ENCODE results near the gene CROCC. TPM values are rescaled to one million over a fixed set of nuclear protein-coding genes. Genes with fewer than 3 reads are reported as not detected.
A peak's percentile ranks its signal among the peaks of the same experiment; 100 is the strongest.

Gene CROCC
- total RNA-seq, 2 donors from 2014 or later: 16.8 to 24.7 TPM

GRCh38 chr1:16975838-16976237 lies 54.1 kb downstream of the CROCC start:
- H3K4me3 Mint-ChIP-seq: no peak overlapping the region
- no peak overlapping the region for H3K27ac Mint-ChIP-seq
- H3K9me3 Mint-ChIP-seq: no peaks in the 10 kb centered on the region

GRCh38 chr1:16976966-16977365 lies 55.2 kb downstream of the CROCC start:
- DNase-seq (no peak), ATAC-seq (replicated peaks in 1 of 2) (no peak)
- H3K27ac Mint-ChIP-seq: no peak overlapping the region
- H3K9me3 Mint-ChIP-seq: no peaks in the 10 kb centered on the region
- H3K36me3 Mint-ChIP-seq (ENCODE audit: insufficient read depth in 2 of 2): no peaks in the 10 kb centered on the region
- H3K27me3 Mint-ChIP-seq (ENCODE audit: low read depth): peaks cover 13% of the 10 kb centered on the region
- no peak overlapping the region for H3K4me3 Mint-ChIP-seq
- peaks cover 10% of the 10 kb centered on the region for H3K4me1 Mint-ChIP-seq (ENCODE audit: low read depth)

More at GRCh38 chr1:16975838-16976237, 54.1 kb downstream of the CROCC start:
- ATAC-seq (replicated peaks in 1 of 2): no peak
- no peaks in the 10 kb centered on the region for H3K36me3 Mint-ChIP-seq (ENCODE audit: insufficient read depth in 2 of 2)
- peaks cover 3% of the 10 kb centered on the region for H3K4me1 Mint-ChIP-seq (ENCODE audit: low read depth)
- DNase-seq: no peak
- peaks cover 3% of the 10 kb centered on the region for H3K27me3 Mint-ChIP-seq (ENCODE audit: low read depth)

GRCh38 chr1:16977377-16977776 lies 55.6 kb downstream of the CROCC start:
- no peak overlapping the region for H3K4me3 Mint-ChIP-seq
- H3K27me3 Mint-ChIP-seq (ENCODE audit: low read depth): peaks cover 13% of the 10 kb centered on the region
- no peak overlapping the region for H3K27ac Mint-ChIP-seq
- H3K36me3 Mint-ChIP-seq (ENCODE audit: insufficient read depth in 2 of 2): no peaks in the 10 kb centered on the region
- no peaks in the 10 kb centered on the region for H3K9me3 Mint-ChIP-seq
- ATAC-seq (replicated peaks in 1 of 2): no peak
- H3K4me1 Mint-ChIP-seq (ENCODE audit: low read depth): peaks cover 10% of the 10 kb centered on the region
- DNase-seq: no peak

- ATAC-seq (replicated peaks in 1 of 2): no peak
- Mint-ChIP-seq H3K27me3 (ENCODE audit: low read depth) (peaks cover 16% of the 10 kb centered on the region), H3K36me3 (ENCODE audit: insufficient read depth in 2 of 2) (no peaks in the 10 kb centered on the region), H3K4me3 (no peak overlapping the region), H3K4me1 (ENCODE audit: low read depth) (peaks cover 10% of the 10 kb centered on the region), H3K9me3 (no peaks in the 10 kb centered on the region), H3K27ac (no peak overlapping the region)
- DNase-seq: no peak
These were observed 56.4 kb downstream of the CROCC start for GRCh38 chr1:16978139-16978538.

GRCh38 chr1:16978567-16979474 lies 57.1 kb downstream of the CROCC start:
- ATAC-seq (replicated peaks in 1 of 2): no peak
- Mint-ChIP-seq H3K4me3 (peak overlapping the region in 1 of 2 donors; percentile 68), H3K27ac (no peak overlapping the region), H3K9me3 (no peaks in the 10 kb centered on the region), H3K4me1 (ENCODE audit: low read depth) (peaks cover 10% of the 10 kb centered on the region), H3K36me3 (ENCODE audit: insufficient read depth in 2 of 2) (no peaks in the 10 kb centered on the region), H3K27me3 (ENCODE audit: low read depth) (peaks cover 20% of the 10 kb centered on the region)
- no peak for DNase-seq

GRCh38 chr1:16979475-16980327 lies 58.0 kb downstream of the CROCC start:
- Mint-ChIP-seq H3K4me3 (peak overlapping the region; percentile 58 to 68), H3K4me1 (ENCODE audit: low read depth) (peaks cover 10% of the 10 kb centered on the region), H3K36me3 (ENCODE audit: insufficient read depth in 2 of 2) (no peaks in the 10 kb centered on the region), H3K27me3 (ENCODE audit: low read depth) (peaks cover 20% of the 10 kb centered on the region), H3K9me3 (no peaks in the 10 kb centered on the region), H3K27ac (no peak overlapping the region)
- no peak for ATAC-seq (replicated peaks in 1 of 2)
- no peak for DNase-seq

GRCh38 chr1:16980473-16981268 lies 58.9 kb downstream of the CROCC start, which contains the start of gene MFAP2:
Gene MFAP2 (minus strand): TSS chr1:16980620. CDS start chr1:16978273, 2,347 bp downstream.
- no peak within 1 kb of the TSS for H3K27ac Mint-ChIP-seq
- DNase-seq: peak; percentile 17 to 30

GRCh38 chr1:16981269-16981849 lies 59.6 kb downstream of the CROCC start:
- Mint-ChIP-seq H3K27me3 (ENCODE audit: low read depth) (peaks cover 20% of the 10 kb centered on the region), H3K27ac (no peak overlapping the region), H3K4me3 (peak overlapping the region; percentile 64 to 77), H3K4me1 (ENCODE audit: low read depth) (peaks cover 10% of the 10 kb centered on the region), H3K36me3 (ENCODE audit: insufficient read depth in 2 of 2) (no peaks in the 10 kb centered on the region), H3K9me3 (no peaks in the 10 kb centered on the region)
- ATAC-seq (replicated peaks in 1 of 2) (no peak), DNase-seq (no peak)

More at GRCh38 chr1:16980473-16981268, 58.9 kb downstream of the CROCC start, which contains the start of gene MFAP2:
- Mint-ChIP-seq H3K9me3 (no peaks in the 10 kb centered on the region), H3K4me1 (ENCODE audit: low read depth) (peaks cover 10% of the 10 kb centered on the region), H3K27me3 (ENCODE audit: low read depth) (peaks cover 20% of the 10 kb centered on the region), H3K36me3 (ENCODE audit: insufficient read depth in 2 of 2) (no peaks in the 10 kb centered on the region), H3K4me3 (peak within 1 kb of the TSS; percentile 64 to 77)
- peak; percentile 43 to 47 for ATAC-seq (replicated peaks in 1 of 2)

- no peak for ATAC-seq (replicated peaks in 1 of 2)
- DNase-seq: no peak
- Mint-ChIP-seq H3K9me3 (no peaks in the 10 kb centered on the region), H3K36me3 (ENCODE audit: insufficient read depth in 2 of 2) (peaks cover 0 to under 1% of the 10 kb centered on the region in 2 donors), H3K4me3 (no peak overlapping the region), H3K27ac (no peak overlapping the region), H3K4me1 (ENCODE audit: low read depth) (peaks cover 10% of the 10 kb centered on the region), H3K27me3 (ENCODE audit: low read depth) (peaks cover 20% of the 10 kb centered on the region)
These were observed 61.2 kb downstream of the CROCC start for GRCh38 chr1:16982902-16983301.

- no peak for ATAC-seq (replicated peaks in 1 of 2)
These were observed 61.9 kb downstream of the CROCC start for GRCh38 chr1:16983649-16984048.

GRCh38 chr1:16984717-16985116 lies 63.0 kb downstream of the CROCC start:
- Mint-ChIP-seq H3K36me3 (ENCODE audit: insufficient read depth in 2 of 2) (peaks cover 0 to 1% of the 10 kb centered on the region in 2 donors), H3K9me3 (no peaks in the 10 kb centered on the region), H3K4me1 (ENCODE audit: low read depth) (peaks cover 10% of the 10 kb centered on the region), H3K4me3 (no peak overlapping the region), H3K27ac (no peak overlapping the region), H3K27me3 (ENCODE audit: low read depth) (peaks cover 20% of the 10 kb centered on the region)
- no peak for ATAC-seq (replicated peaks in 1 of 2)
- no peak for DNase-seq

More at GRCh38 chr1:16983649-16984048, 61.9 kb downstream of the CROCC start:
- Mint-ChIP-seq H3K4me1 (ENCODE audit: low read depth) (peaks cover 10% of the 10 kb centered on the region), H3K27ac (no peak overlapping the region), H3K4me3 (no peak overlapping the region), H3K27me3 (ENCODE audit: low read depth) (peaks cover 20% of the 10 kb centered on the region), H3K36me3 (ENCODE audit: insufficient read depth in 2 of 2) (peaks cover 0 to 1% of the 10 kb centered on the region in 2 donors), H3K9me3 (no peaks in the 10 kb centered on the region)
- DNase-seq: no peak

- Mint-ChIP-seq H3K4me3 (no peak overlapping the region), H3K27me3 (ENCODE audit: low read depth) (peaks cover 14% of the 10 kb centered on the region), H3K9me3 (no peaks in the 10 kb centered on the region), H3K4me1 (ENCODE audit: low read depth) (peaks cover 4% of the 10 kb centered on the region), H3K36me3 (ENCODE audit: insufficient read depth in 2 of 2) (peaks cover 0 to 1% of the 10 kb centered on the region in 2 donors), H3K27ac (no peak overlapping the region)
- no peak for ATAC-seq (replicated peaks in 1 of 2)
- DNase-seq: no peak
These were observed 64.4 kb downstream of the CROCC start for GRCh38 chr1:16986113-16986512.
